Activated T-cell treated with anti-CD3 and anti-CD28 coated beads for 1 hour (primary cell): ENCODE measurements around the gene CREB3.

Experiments used
- DNase-seq: peaks from one replicate; pipeline ENCODE4 v3.0.0-alpha.2; 2020; ENCODE audit warnings: low read depth

Gene CREB3

GRCh38 chr9:35749515-35750255, 17.2 kb downstream of the CREB3 start:
- peak; percentile 33 for DNase-seq

- DNase-seq = no peak
These were observed 17.7 kb downstream of the CREB3 start for GRCh38 chr9:35750256-35750531.

- DNase-seq = no peak
These were observed 21.0 kb downstream of the CREB3 start for GRCh38 chr9:35753466-35753865.

- DNase-seq = no peak
These were observed 21.8 kb downstream of the CREB3 start, which contains the start of gene MSMP for GRCh38 chr9:35754264-35754663. TSS of gene MSMP (minus strand) at chr9:35754276. CDS start at chr9:35754129, 147 bp downstream.

- DNase-seq = no peak
These were observed 22.6 kb downstream of the CREB3 start for GRCh38 chr9:35755071-35755470.

GRCh38 chr9:35756275-35757225, 24.1 kb downstream of the CREB3 start:
- peak; percentile 73 for DNase-seq

- DNase-seq = no peak
These were observed 24.9 kb downstream of the CREB3 start for GRCh38 chr9:35757226-35757891.

GRCh38 chr9:35757892-35758275, 25.4 kb downstream of the CREB3 start:
- DNase-seq = no peak

- DNase-seq = no peak
These were observed 26.1 kb downstream of the CREB3 start for GRCh38 chr9:35758475-35759050.

- DNase-seq = no peak
These were observed 27.3 kb downstream of the CREB3 start for GRCh38 chr9:35759795-35760194.

- no peak for DNase-seq
These were observed 28.2 kb downstream of the CREB3 start for GRCh38 chr9:35760651-35761050.

- DNase-seq = no peak
These were observed 30.7 kb downstream of the CREB3 start for GRCh38 chr9:35763181-35763580.

GRCh38 chr9:35763803-35764202, 31.3 kb downstream of the CREB3 start:
- DNase-seq = no peak

GRCh38 chr9:35766997-35767396, 34.5 kb downstream of the CREB3 start:
- no peak for DNase-seq

GRCh38 chr9:35767458-35767857, 35.0 kb downstream of the CREB3 start:
- no peak for DNase-seq

- DNase-seq = no peak
These were observed 37.3 kb downstream of the CREB3 start for GRCh38 chr9:35769763-35770162.

- DNase-seq = no peak
These were observed 38.6 kb downstream of the CREB3 start for GRCh38 chr9:35771075-35771433.

GRCh38 chr9:35771534-35771933, 39.1 kb downstream of the CREB3 start:
- DNase-seq = no peak

- no peak for DNase-seq
These were observed 39.5 kb downstream of the CREB3 start for GRCh38 chr9:35771943-35772342.

GRCh38 chr9:35774907-35775635, 42.6 kb downstream of the CREB3 start:
- DNase-seq = no peak

GRCh38 chr9:35776018-35776417, 43.6 kb downstream of the CREB3 start:
- DNase-seq = no peak

GRCh38 chr9:35778496-35778895, 46.0 kb downstream of the CREB3 start:
- DNase-seq = no peak
